Measurements from ENCODE around the gene ADAM10.
"Not testable (repeated sequence)": the region's sequence is repeated elsewhere in the genome, so short reads cannot be mapped to it uniquely, and the experiment has no call there.

ADAM10 gene

DNA sequence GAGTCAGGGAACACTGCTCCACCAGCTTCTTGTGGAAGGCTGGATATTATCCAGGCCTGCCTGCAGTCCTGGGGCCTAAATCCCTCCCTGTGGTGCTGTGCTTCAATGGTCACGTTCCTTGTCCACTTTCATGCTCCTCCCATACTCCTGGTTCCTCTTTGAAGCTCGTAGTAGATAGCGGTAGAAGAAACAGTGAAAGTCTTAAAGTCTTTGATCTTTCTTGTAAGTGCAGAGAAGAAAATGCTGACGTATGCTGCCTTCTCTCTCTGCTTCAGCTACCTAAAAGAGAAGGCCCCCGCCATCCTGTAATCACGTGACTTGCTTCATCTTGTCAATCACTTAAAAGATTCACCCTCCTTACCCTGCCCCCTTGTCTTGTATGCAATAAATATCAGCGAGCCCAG, 19.1 kb upstream of the ADAM10 start:
- not testable (repeated sequence) for H3K27ac Mint-ChIP-seq; H3K9me3 Mint-ChIP-seq; H3K4me1 Mint-ChIP-seq; ATAC-seq (replicated peaks); H3K27me3 Mint-ChIP-seq; H3K4me3 Mint-ChIP-seq; DNase-seq; H3K36me3 Mint-ChIP-seq

GRCh38 chr15:58766290-58766689, 16.8 kb upstream of the ADAM10 start:
- Mint-ChIP-seq H3K4me1 (no peaks in the 10 kb centered on the region), H3K36me3 (peaks cover 4 to 10% of the 10 kb centered on the region in 2 donors), H3K27me3 (no peaks in the 10 kb centered on the region), H3K4me3 (no peak overlapping the region), H3K27ac (no peak overlapping the region), H3K9me3 (peaks cover 4% of the 10 kb centered on the region in 2 donors)
- ATAC-seq (replicated peaks) (no peak), DNase-seq (no peak)

GRCh38 chr15:58764468-58764867, 15.0 kb upstream of the ADAM10 start:
- H3K27ac Mint-ChIP-seq: no peak overlapping the region
- H3K9me3 Mint-ChIP-seq: peaks cover 4% of the 10 kb centered on the region in 2 donors
- DNase-seq (no peak), ATAC-seq (replicated peaks) (no peak)
- no peaks in the 10 kb centered on the region for H3K4me1 Mint-ChIP-seq
- no peaks in the 10 kb centered on the region for H3K27me3 Mint-ChIP-seq
- no peak overlapping the region for H3K4me3 Mint-ChIP-seq
- peaks cover 2 to 10% of the 10 kb centered on the region in 2 donors for H3K36me3 Mint-ChIP-seq

DNA sequence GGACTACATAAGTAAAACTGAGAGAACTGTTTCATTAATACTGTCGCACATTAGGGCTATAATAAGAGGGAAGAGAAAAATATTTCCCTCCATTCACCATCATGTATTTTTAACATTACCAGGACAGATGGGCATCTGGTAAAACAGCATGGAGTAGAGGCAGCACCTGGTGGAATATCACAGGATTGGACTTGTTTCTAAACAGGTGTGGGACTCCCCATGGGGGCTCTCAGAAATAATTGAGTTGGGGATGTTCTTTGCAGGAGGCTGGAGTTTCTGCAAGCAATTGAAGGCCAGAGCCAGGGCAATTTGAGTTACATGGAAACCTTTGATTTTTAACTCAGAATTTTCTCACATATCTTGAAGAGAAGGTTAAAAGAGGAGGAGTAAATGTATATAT, 13.2 kb upstream of the ADAM10 start:
- Mint-ChIP-seq H3K4me3 (no peak overlapping the region), H3K36me3 (peaks cover 2 to 10% of the 10 kb centered on the region in 2 donors), H3K4me1 (no peaks in the 10 kb centered on the region), H3K27ac (no peak overlapping the region), H3K27me3 (no peaks in the 10 kb centered on the region), H3K9me3 (peaks cover 4% of the 10 kb centered on the region in 2 donors)
- ATAC-seq (replicated peaks) (no peak), DNase-seq (no peak)

DNA sequence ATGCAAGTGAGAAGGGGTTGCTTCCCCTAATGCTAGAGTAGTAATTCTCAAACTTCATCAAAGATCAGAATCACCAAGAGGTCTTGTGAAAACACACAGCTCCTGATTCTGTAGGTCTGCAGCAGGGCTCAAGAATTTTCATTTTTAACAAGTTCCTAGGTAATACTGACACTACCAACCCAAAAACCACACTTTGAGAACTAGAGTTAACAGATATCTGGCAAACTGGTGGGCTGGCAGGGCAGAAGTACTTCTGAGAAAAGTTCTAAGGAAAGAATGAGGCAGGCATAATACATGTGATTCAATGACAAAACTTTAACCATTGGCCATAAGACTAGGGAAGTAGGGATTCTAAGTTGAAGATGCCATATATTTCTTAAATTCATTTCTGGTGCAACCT, 12.8 kb upstream of the ADAM10 start:
- Mint-ChIP-seq H3K4me3 (no peak overlapping the region), H3K4me1 (no peaks in the 10 kb centered on the region), H3K36me3 (peaks cover 2 to 10% of the 10 kb centered on the region in 2 donors), H3K9me3 (peaks cover 4% of the 10 kb centered on the region in 2 donors), H3K27me3 (no peaks in the 10 kb centered on the region), H3K27ac (no peak overlapping the region)
- DNase-seq (no peak), ATAC-seq (replicated peaks) (no peak)

DNA sequence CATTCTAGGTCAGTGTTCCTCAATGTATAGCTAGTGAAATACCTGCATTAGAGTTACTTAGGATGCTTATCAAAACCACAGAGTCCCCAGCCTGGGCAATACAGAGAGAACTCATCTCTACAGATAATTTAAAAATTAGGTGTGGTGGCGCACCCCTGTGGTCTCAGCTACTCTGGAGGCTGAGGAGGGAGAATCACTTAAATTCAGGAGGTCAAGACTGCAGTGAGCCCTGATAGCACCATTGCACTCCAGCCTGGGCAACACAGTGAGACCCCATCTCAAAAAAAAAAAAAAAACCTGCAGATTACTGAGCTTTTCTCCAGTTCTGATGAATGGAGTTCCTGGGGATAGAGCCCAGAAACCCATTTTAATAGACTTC, 11.5 kb upstream of the ADAM10 start:
- Mint-ChIP-seq H3K27me3 (no peaks in the 10 kb centered on the region), H3K27ac (no peak overlapping the region), H3K9me3 (peaks cover 4% of the 10 kb centered on the region in 2 donors), H3K36me3 (peaks cover 2 to 10% of the 10 kb centered on the region in 2 donors), H3K4me1 (no peaks in the 10 kb centered on the region), H3K4me3 (no peak overlapping the region)
- DNase-seq (no peak), ATAC-seq (replicated peaks) (no peak)

DNA sequence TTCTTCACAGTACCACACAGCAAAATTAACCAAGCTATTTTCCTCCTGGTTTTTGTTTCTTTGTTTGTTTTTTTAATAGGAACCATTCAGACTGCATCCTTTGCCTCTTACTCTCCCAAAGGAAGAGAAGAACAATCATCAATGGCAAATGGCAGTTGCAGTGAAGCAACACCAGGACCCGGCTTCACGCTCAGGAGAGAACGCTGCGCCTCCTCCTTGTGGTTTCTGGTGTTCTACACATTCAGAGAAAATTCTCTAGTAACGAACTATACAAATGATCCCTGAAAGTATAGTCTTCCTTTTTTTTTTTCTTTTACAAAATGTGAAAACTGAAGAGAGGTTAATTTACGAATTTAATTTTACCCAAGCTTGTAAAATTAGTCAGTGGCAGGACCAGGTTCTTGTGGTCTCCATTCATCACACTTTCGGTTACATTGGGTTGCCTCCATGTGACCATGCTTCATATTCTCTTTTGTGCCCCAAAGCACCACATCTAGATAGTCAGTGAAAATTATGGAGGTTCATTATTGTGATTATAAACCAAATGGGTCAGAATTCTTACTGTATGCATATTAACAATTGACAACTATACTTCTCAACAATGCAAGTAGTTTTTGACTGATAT, 11.0 kb upstream of the ADAM10 start:
- no peak for ATAC-seq (replicated peaks)
- Mint-ChIP-seq H3K27ac (no peak overlapping the region), H3K4me3 (no peak overlapping the region)

GRCh38 chr15:58758141-58758540, 8.6 kb upstream of the ADAM10 start:
- no peak overlapping the region for H3K4me3 Mint-ChIP-seq
- peaks cover 1 to 2% of the 10 kb centered on the region in 2 donors for H3K36me3 Mint-ChIP-seq
- peaks cover 0 to 2% of the 10 kb centered on the region in 2 donors for H3K9me3 Mint-ChIP-seq
- no peak overlapping the region for H3K27ac Mint-ChIP-seq
- DNase-seq (no peak), ATAC-seq (replicated peaks) (peak in 1 of 2 donors; percentile 49)
- H3K4me1 Mint-ChIP-seq: no peaks in the 10 kb centered on the region
- peaks cover 0 to 4% of the 10 kb centered on the region in 2 donors for H3K27me3 Mint-ChIP-seq

More for the DNA sequence above, 11.0 kb upstream of the ADAM10 start:
- Mint-ChIP-seq H3K4me1 (no peaks in the 10 kb centered on the region), H3K36me3 (peaks cover 2 to 10% of the 10 kb centered on the region in 2 donors), H3K9me3 (peaks cover 4% of the 10 kb centered on the region in 2 donors), H3K27me3 (no peaks in the 10 kb centered on the region)
- no peak for DNase-seq

DNA sequence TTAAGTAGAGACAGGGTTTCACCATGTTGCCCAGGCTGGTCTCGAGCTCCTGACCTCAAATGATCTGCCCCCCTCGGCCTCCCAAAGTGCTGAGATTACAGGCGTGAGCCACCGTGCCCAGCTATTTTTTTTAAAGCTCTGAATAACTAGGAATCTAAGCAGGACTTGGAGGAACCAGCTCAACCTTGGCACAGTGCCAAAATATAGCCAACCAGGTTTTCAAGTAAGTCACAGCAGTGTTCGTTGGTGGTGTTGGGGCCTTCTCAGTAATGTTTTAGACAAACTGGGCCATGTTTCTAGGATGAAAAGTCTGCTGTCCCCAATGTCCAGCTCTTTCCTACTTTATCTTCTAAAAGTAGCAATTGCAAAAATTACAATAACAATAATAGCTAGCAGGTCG, 6.4 kb upstream of the ADAM10 start:
- Mint-ChIP-seq H3K27me3 (peaks cover 0 to 4% of the 10 kb centered on the region in 2 donors), H3K4me1 (no peaks in the 10 kb centered on the region), H3K27ac (no peak overlapping the region), H3K9me3 (no peaks in the 10 kb centered on the region), H3K36me3 (no peaks in the 10 kb centered on the region), H3K4me3 (no peak overlapping the region)
- DNase-seq (no peak), ATAC-seq (replicated peaks) (no peak)

- no peak overlapping the region for H3K27ac Mint-ChIP-seq
- H3K36me3 Mint-ChIP-seq: no peaks in the 10 kb centered on the region
- no peak overlapping the region for H3K4me3 Mint-ChIP-seq
- no peak for ATAC-seq (replicated peaks)
- no peak for DNase-seq
- peaks cover 0 to 4% of the 10 kb centered on the region in 2 donors for H3K27me3 Mint-ChIP-seq
- H3K9me3 Mint-ChIP-seq: no peaks in the 10 kb centered on the region
- H3K4me1 Mint-ChIP-seq: peaks cover 4% of the 10 kb centered on the region in 2 donors
Measured at GRCh38 chr15:58755350-58755749, 5.8 kb upstream of the ADAM10 start.

GRCh38 chr15:58752716-58753115, 3.2 kb upstream of the ADAM10 start:
- Mint-ChIP-seq H3K36me3 (peaks cover 0 to 2% of the 10 kb centered on the region in 2 donors), H3K27me3 (peaks cover 0 to 4% of the 10 kb centered on the region in 2 donors), H3K9me3 (no peaks in the 10 kb centered on the region), H3K4me3 (no peak overlapping the region), H3K27ac (no peak overlapping the region), H3K4me1 (peaks cover 12 to 14% of the 10 kb centered on the region in 2 donors)
- ATAC-seq (replicated peaks): no peak
- DNase-seq: no peak

GRCh38 chr15:58748852-58749531, 515 bp downstream of the ADAM10 start:
- peak overlapping the region; percentile 99 for H3K4me3 Mint-ChIP-seq
- no peaks in the 10 kb centered on the region for H3K9me3 Mint-ChIP-seq
- DNase-seq: peak; percentile 31
- peaks cover 0 to 2% of the 10 kb centered on the region in 2 donors for H3K36me3 Mint-ChIP-seq
- no peaks in the 10 kb centered on the region for H3K27me3 Mint-ChIP-seq
- peak; percentile 53 to 58 for ATAC-seq (replicated peaks)
- H3K27ac Mint-ChIP-seq: peak overlapping the region; percentile 98
- peaks cover 20 to 37% of the 10 kb centered on the region in 2 donors for H3K4me1 Mint-ChIP-seq

DNA sequence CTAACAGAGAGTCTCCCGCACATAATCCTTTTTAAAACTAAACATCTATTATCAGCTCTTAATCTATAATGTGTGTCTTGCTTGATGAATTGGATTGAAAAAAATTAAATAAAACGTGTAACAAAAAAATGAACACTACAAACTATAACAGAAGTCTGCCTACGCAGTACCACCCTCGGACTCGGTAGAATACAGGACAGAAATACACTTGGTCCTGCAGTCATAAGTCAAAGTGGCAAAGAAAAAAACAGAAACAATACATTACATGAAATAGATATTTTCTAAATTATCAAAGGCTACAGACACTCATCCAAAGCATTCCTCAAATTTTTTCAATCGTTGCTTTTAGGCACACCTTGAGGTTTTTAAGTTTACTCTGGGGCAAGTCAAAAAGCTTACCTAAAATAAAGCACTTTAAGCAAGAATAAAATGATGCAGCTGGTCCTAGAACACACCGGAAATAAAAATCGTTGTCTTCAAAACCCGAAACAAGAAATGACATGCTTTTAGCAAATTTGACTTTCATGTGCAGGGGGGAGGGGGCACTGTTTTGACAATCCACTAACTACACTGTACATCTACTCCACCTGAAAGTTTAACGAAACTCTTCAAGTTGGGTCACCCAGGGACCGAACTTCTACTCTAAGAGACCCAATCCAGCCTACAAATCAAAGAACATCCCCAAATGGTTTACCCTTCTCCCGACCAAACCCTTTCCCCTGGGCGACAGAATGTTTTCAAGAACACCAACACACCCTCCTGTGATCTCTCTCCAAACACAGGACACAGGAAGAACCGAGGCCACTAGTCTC, 1.3 kb downstream of the ADAM10 start:
- peaks cover 0 to 2% of the 10 kb centered on the region in 2 donors for H3K36me3 Mint-ChIP-seq
- H3K27ac Mint-ChIP-seq: peak overlapping the region; percentile 98
- no peak for DNase-seq
- no peak for ATAC-seq (replicated peaks)
- H3K27me3 Mint-ChIP-seq: no peaks in the 10 kb centered on the region
- no peaks in the 10 kb centered on the region for H3K9me3 Mint-ChIP-seq
- peak overlapping the region; percentile 99 for H3K4me3 Mint-ChIP-seq
- H3K4me1 Mint-ChIP-seq: peaks cover 22 to 40% of the 10 kb centered on the region in 2 donors

DNA sequence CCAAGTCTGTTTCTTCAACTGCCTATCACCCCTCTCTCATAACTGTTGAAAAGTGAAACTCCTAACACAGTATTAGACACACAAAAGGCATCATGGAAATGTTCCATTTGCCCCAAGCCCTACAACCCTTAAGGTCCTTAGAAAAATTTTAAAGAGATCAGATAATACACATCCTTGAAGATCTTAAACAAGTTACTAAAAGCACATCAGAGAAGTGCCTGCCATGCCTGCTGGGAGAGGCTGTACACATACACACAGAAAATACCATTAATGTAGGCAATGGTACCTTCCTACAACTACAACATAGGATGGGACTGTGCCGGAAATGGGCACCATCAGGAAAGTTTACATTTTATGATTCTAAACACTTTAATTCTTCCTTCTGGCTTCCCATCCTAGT, 3.3 kb downstream of the ADAM10 start:
- peaks cover 0 to 2% of the 10 kb centered on the region in 2 donors for H3K36me3 Mint-ChIP-seq
- H3K27ac Mint-ChIP-seq: peak overlapping the region; percentile 37
- peaks cover 36 to 61% of the 10 kb centered on the region in 2 donors for H3K4me1 Mint-ChIP-seq
- DNase-seq: no peak
- H3K27me3 Mint-ChIP-seq: no peaks in the 10 kb centered on the region
- H3K4me3 Mint-ChIP-seq: peak overlapping the region in 1 of 2 donors; percentile 21
- ATAC-seq (replicated peaks): no peak
- H3K9me3 Mint-ChIP-seq: no peaks in the 10 kb centered on the region

Measured in stimulated activated naive B cell treated with anti-CD40 and anti-IgM and Interleukin-4, amounts not matched to agents 10 μg/mL and 1 μg/mL and 100 μg/mL, for 72 hours (primary cell).